B cell (primary cell): ENCODE measurements around the gene PER1. TPM values are rescaled to one million over a fixed set of nuclear protein-coding genes. Genes with fewer than 3 reads are reported as not detected.

Experiments used
- ATAC-seq: fragments of 200-7000 bp; cut with Tn5 transposase; one replicate; pipeline ENCODE4 v1.10.0; 2021; ENCODE audit warnings: low read depth, mild to moderate bottlenecking, moderate number of reproducible peaks, moderate library complexity
- CTCF ChIA-PET: fragments of 350-600 bp; sonication (Branson Sonifier 250); formaldehyde crosslinking; loops from one replicate; lab custom pipeline; 2021; ENCODE audit warnings: antibody characterized with exemption, inconsistent platforms; lab: Charles Lee
- POLR2A ChIA-PET: fragments of 350-600 bp; sonication (Branson Sonifier 250); formaldehyde crosslinking; loops from one replicate; lab custom pipeline; 2021; ENCODE audit warnings: antibody characterized with exemption; lab: Charles Lee
- DNase-seq: peaks from one replicate; pipeline ENCODE4 v3.0.0; 2013
- H2AFZ ChIP-seq: 2 replicates; pipeline ENCODE4 v1.6.1; 2012; ENCODE audit warnings: mild to moderate bottlenecking, low read depth, low read length; ENCODE audit not compliant: insufficient read depth, poor library complexity, severe bottlenecking
- H3K27ac ChIP-seq, 2 donors: 1 replicate in 1 of 2; 2 replicates in 1 of 2; pipeline ENCODE4 v1.5.1; 2012 to 2013; ENCODE audit warnings: low read length in 2 of 2, mild to moderate bottlenecking in 2 of 2, moderate library complexity in 1 of 2
- H3K27me3 ChIP-seq, 4 experiments: fragments of 200-600 bp in 1 of 4; sonication (generic) in 1 of 4; replicated peaks in 1 of 4; 1 replicate in 2 of 4; 2 replicates in 2 of 4; pipeline versions ENCODE4 v1.6.1 to v1.7.0; 2013 to 2016; ENCODE audit warnings: low read length in 3 of 4, mild to moderate bottlenecking in 2 of 4, mixed read lengths in 1 of 4, moderate library complexity in 1 of 4; ENCODE audit not compliant: insufficient read depth in 4 of 4, control insufficient read depth in 3 of 4; ENCODE audit errors: control extremely low read depth in 1 of 4
- H3K36me3 ChIP-seq, 2 experiments: replicated peaks in 1 of 2; 1 replicate in 1 of 2; 2 replicates in 1 of 2; pipeline versions ENCODE4 v1.6.1 to v1.7.1; 2013; ENCODE audit warnings: low read length in 1 of 2; ENCODE audit not compliant: insufficient read depth in 2 of 2, control insufficient read depth in 1 of 2; ENCODE audit errors: control extremely low read depth in 1 of 2, extremely low read depth in 1 of 2
- H3K4me1 ChIP-seq, 2 donors: fragments of 200-600 bp in 1 of 2; sonication (generic) in 1 of 2; 1 replicate in 1 of 2; 2 replicates in 1 of 2; pipeline versions ENCODE4 v1.5.1 to v1.6.1; 2013 to 2017; ENCODE audit warnings: low read length in 2 of 2; ENCODE audit not compliant: control insufficient read depth in 2 of 2, insufficient read depth in 2 of 2
- H3K4me2 ChIP-seq: replicated peaks from 2 replicates; pipeline ENCODE3; 2012; ENCODE audit warnings: mild to moderate bottlenecking, low read depth, low read length; ENCODE audit not compliant: poor library complexity, severe bottlenecking
- H3K4me3 ChIP-seq, 5 experiments: fragments of 200-600 bp in 1 of 5; sonication (generic) in 1 of 5; 1 replicate in 3 of 5; 2 replicates in 2 of 5; pipeline versions ENCODE4 v1.5.1 to v1.7.0; 2011 to 2016; ENCODE audit warnings: low read length in 4 of 5, mild to moderate bottlenecking in 4 of 5, low read depth in 2 of 5, control low read depth in 1 of 5, moderate library complexity in 1 of 5; ENCODE audit not compliant: insufficient read depth in 1 of 5; ENCODE audit errors: control extremely low read depth in 1 of 5, extremely low read depth in 1 of 5
- H3K79me2 ChIP-seq: fragments of 200-600 bp; sonication (generic); one replicate; pipeline ENCODE4 v1.6.0; 2016; ENCODE audit warnings: low read length; ENCODE audit not compliant: control insufficient read depth, insufficient read depth
- H3K9ac ChIP-seq: fragments of 200-600 bp; sonication (generic); 2 replicates; pipeline ENCODE4 v1.6.1; 2017; ENCODE audit warnings: mild to moderate bottlenecking, low read length, moderate library complexity
- H3K9me3 ChIP-seq, 3 donors: one replicate each; pipeline versions ENCODE4 v1.6.1 to v1.7.1; 2013; ENCODE audit warnings: low read length in 2 of 3; ENCODE audit not compliant: control insufficient read depth in 2 of 3, insufficient read depth in 1 of 3; ENCODE audit errors: control extremely low read depth in 1 of 3
- H4K20me1 ChIP-seq: 2 replicates; pipeline ENCODE4 v1.6.0; 2012; ENCODE audit warnings: mild to moderate bottlenecking, low read length; ENCODE audit not compliant: insufficient read depth, control insufficient read depth, poor library complexity, severe bottlenecking
- H3K27ac Mint-ChIP-seq: one replicate; pipeline ENCODE4 v1.8.0; 2021; ENCODE audit warnings: mixed read lengths
- H3K27me3 Mint-ChIP-seq: one replicate; pipeline ENCODE4 v1.8.0; 2021; ENCODE audit warnings: mixed read lengths
- H3K4me1 Mint-ChIP-seq: one replicate; pipeline ENCODE4 v1.8.0; 2021; ENCODE audit warnings: mixed read lengths
- H3K4me3 Mint-ChIP-seq: one replicate; pipeline ENCODE4 v1.8.0; 2021; ENCODE audit warnings: mixed read lengths
- H3K9me3 Mint-ChIP-seq: one replicate; pipeline ENCODE4 v1.8.0; 2022; ENCODE audit warnings: mixed read lengths; ENCODE audit not compliant: insufficient read depth
- CTCF ChIP-seq: fragments of 200-600 bp; IDR thresholded peaks from one replicate; pipeline ENCODE4 v1.8.0; 2022; ENCODE audit warnings: antibody characterized with exemption, mild to moderate bottlenecking
- EZH2 ChIP-seq: IDR thresholded peaks from 2 replicates; pipeline ENCODE4 v1.6.1; 2012; ENCODE audit warnings: borderline replicate concordance, low read depth, mild to moderate bottlenecking, moderate library complexity, low read length; ENCODE audit not compliant: insufficient read depth, poor library complexity, severe bottlenecking
- WGBS: methylation state at CpG from one replicate; pipeline ENCODE4 v1.1.5; 2013; ENCODE audit warnings: missing lambda C conversion rate; ENCODE audit not compliant: insufficient coverage; 5-methylcytosine and 5-hydroxymethylcytosine counted together
- intact Hi-C: fragments of 100-400 bp; cut with micrococcal nuclease; formaldehyde crosslinking; loops from one replicate; pipeline ENCODE4 v1.10.0; 2022
- polyA plus RNA-seq: library from polyadenylated mRNA; depleted of rRNA; stranded (reverse); fragments of >200 nt; gene quantifications from 2 replicates; pipeline ENCODE4 v1.2.3, GENCODE V29; 2012
- total RNA-seq, 2 donors: library from RNA; stranded (reverse); fragments of 120-200 nt in 1 of 2; gene quantifications; 1 replicate in 1 of 2; 2 replicates in 1 of 2; pipeline versions ENCODE4 v1.2.3 to v1.2.4, GENCODE V29; 2013 to 2022

Gene PER1
- total and polyA plus RNA-seq, 2 donors (not counting 1 experiment from before 2014, with no cell fraction given), result 120 to 176 TPM

GRCh38 chr17:8146381-8147140 is 5.6 kb downstream of the PER1 start:
- H3K4me1 ChIP-seq, result peaks cover 10 to 19% of the 10 kb centered on the region in 2 donors
- H3K4me3 Mint-ChIP-seq, result no peak overlapping the region
- no peak overlapping the region for H3K27ac ChIP-seq
- H3K4me1 Mint-ChIP-seq, result peaks cover 18% of the 10 kb centered on the region
- POLR2A ChIA-PET, result interaction anchor here (1.7 kb wide), 1 partner anchor 12 kb away, joined by 6 read pairs; no protein-coding TSS in a partner anchor
- H3K27me3 ChIP-seq, result no peaks in the 10 kb centered on the region
- no peak for ATAC-seq
- H3K27me3 Mint-ChIP-seq, result no peaks in the 10 kb centered on the region
- H3K9me3 ChIP-seq, result no peaks in the 10 kb centered on the region
- no peak overlapping the region for H3K27ac Mint-ChIP-seq
- CTCF ChIA-PET, result interaction anchor here (0.9 to 2.7 kb wide), 3 partner anchors 10 to 36 kb away, joined by 3 to 10 read pairs (median 4); no protein-coding TSS in a partner anchor
- no peaks in the 10 kb centered on the region for H3K9me3 Mint-ChIP-seq
- 92% methylated on average over 11 of the region's 14 CpGs for whole genome bisulfite sequencing
- H3K4me3 ChIP-seq, result no peak overlapping the region
- H3K79me2 ChIP-seq, result peaks cover 30% of the 10 kb centered on the region
- TF ChIP-seq EZH2 (no peak), CTCF (no peak)
- intact Hi-C loops, result no loop called here
- peaks cover 26% of the 10 kb centered on the region for H4K20me1 ChIP-seq
- H3K9ac ChIP-seq, result no peak overlapping the region
- DNase-seq, result peak; percentile 34
- no peak overlapping the region for H2AFZ ChIP-seq
- H3K36me3 ChIP-seq, result peaks cover 0 to 77% of the 10 kb centered on the region in 2 experiments
- no peak overlapping the region for H3K4me2 ChIP-seq

- Mint-ChIP-seq H3K4me1 (peaks cover 14% of the 10 kb centered on the region), H3K9me3 (no peaks in the 10 kb centered on the region), H3K4me3 (no peak overlapping the region), H3K27me3 (no peaks in the 10 kb centered on the region), H3K27ac (no peak overlapping the region)
- no peaks in the 10 kb centered on the region for H3K27me3 ChIP-seq
- peaks cover 0 to 84% of the 10 kb centered on the region in 2 experiments for H3K36me3 ChIP-seq
- 100% methylated on average over 6 of the region's 12 CpGs for WGBS
- H4K20me1 ChIP-seq, result peaks cover 22% of the 10 kb centered on the region
- no peak overlapping the region for H3K9ac ChIP-seq
- TF ChIP-seq CTCF (no peak), EZH2 (no peak)
- ATAC-seq (no peak), DNase-seq (peak; percentile 32)
- H3K79me2 ChIP-seq, result peaks cover 29% of the 10 kb centered on the region
- no peaks in the 10 kb centered on the region for H3K9me3 ChIP-seq
- intact Hi-C loops, result no loop called here
- no peak overlapping the region for H3K27ac ChIP-seq
- no peak overlapping the region for H3K4me3 ChIP-seq
- no peak overlapping the region for H3K4me2 ChIP-seq
- peaks cover 7 to 12% of the 10 kb centered on the region in 2 donors for H3K4me1 ChIP-seq
- ChIA-PET CTCF (interaction anchor here (1.6 kb wide), 1 partner anchor 11 kb away, joined by 4 read pairs; no protein-coding TSS in a partner anchor), POLR2A (no interaction called here)
- no peak overlapping the region for H2AFZ ChIP-seq
Observed at GRCh38 chr17:8145811-8146210, 6.4 kb downstream of the PER1 start.
